ENCODE measurements around the gene LTBR.
A peak's percentile ranks its signal among the peaks of the same experiment; 100 is the strongest.
"Not testable (repeated sequence)": the region's sequence is repeated elsewhere in the genome, so short reads cannot be mapped to it uniquely, and the experiment has no call there.

The LTBR gene

GRCh38 chr12:6427796-6428195 is 43.8 kb downstream of the LTBR start:
- not testable (repeated sequence) for DNase-seq

GRCh38 chr12:6428326-6428725 is 44.4 kb downstream of the LTBR start:
- no peak for DNase-seq

- DNase-seq, result no peak
These were observed 46.4 kb downstream of the LTBR start for GRCh38 chr12:6430124-6430989.

- DNase-seq, result peak in 1 of 6 experiments; percentile 34
These were observed 49.0 kb downstream of the LTBR start for GRCh38 chr12:6432991-6433390.

- peak in 5 of 6 experiments; percentile 22 to 57 (median 40) for DNase-seq
These were observed 50.5 kb downstream of the LTBR start for GRCh38 chr12:6434205-6435140.

- DNase-seq, result no peak
These were observed 52.2 kb downstream of the LTBR start for GRCh38 chr12:6435961-6436715.

- no peak for DNase-seq
These were observed 53.6 kb downstream of the LTBR start for GRCh38 chr12:6437586-6437985.

- no peak for DNase-seq
These were observed 54.4 kb downstream of the LTBR start for GRCh38 chr12:6438345-6438744.

DNA sequence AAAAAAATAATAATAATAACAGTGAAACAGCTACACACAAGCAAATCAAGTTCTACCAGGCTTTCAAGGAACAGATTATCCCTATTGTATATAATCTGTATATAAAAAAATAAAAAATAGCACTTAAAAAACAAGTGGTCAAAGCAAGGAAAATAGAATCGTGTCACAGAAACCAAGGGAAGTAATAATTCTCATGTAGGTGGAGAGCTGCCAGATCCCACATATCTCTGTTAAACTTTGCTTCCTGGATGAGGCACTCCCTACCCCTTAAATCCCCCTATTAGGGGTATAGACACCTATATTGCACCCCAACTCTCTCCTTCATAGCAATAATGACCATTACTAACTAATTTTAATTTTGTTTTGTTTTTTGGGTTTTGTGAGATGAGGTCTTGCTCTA is 56.4 kb downstream of the LTBR start:
- no peak for DNase-seq

All from stimulated activated naive CD4-positive, alpha-beta T cell (primary cell).